Neural cell (in vitro differentiated cells): ENCODE data around the gene LRRC3. TPM values are rescaled to one million over a fixed set of nuclear protein-coding genes. Genes with fewer than 3 reads are reported as not detected.

Experiments used
- H2AFZ ChIP-seq: fragments of 200-600, 300-800 bp; sonication (generic), shearing (Covaris generic); 2 replicates; pipeline ENCODE4 v1.6.0; 2014; ENCODE audit warnings: low read depth, mild to moderate bottlenecking, antibody characterized with exemption, low read length, moderate library complexity
- H3F3A ChIP-seq: fragments of 200-600 bp; shearing (Covaris generic); 2 replicates; pipeline ENCODE4 v1.6.1; 2016; ENCODE audit warnings: mild to moderate bottlenecking, moderate library complexity, mixed read lengths, antibody characterized with exemption, low read length; ENCODE audit not compliant: insufficient read depth, poor library complexity, severe bottlenecking
- H3K27ac ChIP-seq: fragments of 200-600, 300-800 bp; sonication (generic), shearing (Covaris generic); 2 replicates; pipeline ENCODE4 v1.5.1; 2014; ENCODE audit warnings: mild to moderate bottlenecking, low read length, moderate library complexity
- H3K27me3 ChIP-seq: fragments of 300-800, 200-600 bp; sonication (generic), shearing (Covaris generic); 2 replicates; pipeline ENCODE4 v1.6.0; 2014; ENCODE audit warnings: mild to moderate bottlenecking, low read depth, low read length, moderate library complexity; ENCODE audit not compliant: insufficient read depth
- H3K36me3 ChIP-seq: fragments of 300-800, 200-600 bp; sonication (generic), shearing (Covaris generic); 2 replicates; pipeline ENCODE4 v1.5.1; 2014; ENCODE audit warnings: mild to moderate bottlenecking, antibody characterized with exemption, low read length, moderate library complexity; ENCODE audit not compliant: insufficient read depth
- H3K4me2 ChIP-seq: fragments of 300-800, 200-600 bp; sonication (generic), shearing (Covaris generic); 2 replicates; pipeline ENCODE4 v1.6.0; 2014; ENCODE audit warnings: mild to moderate bottlenecking, low read length
- H3K4me3 ChIP-seq: fragments of 300-800, 200-600 bp; sonication (generic), shearing (Covaris generic); 2 replicates; pipeline ENCODE4 v1.5.1; 2014; ENCODE audit warnings: mild to moderate bottlenecking, low read length, moderate library complexity
- H3K79me2 ChIP-seq: fragments of 200-600 bp; shearing (Covaris generic); replicated peaks from 2 replicates; pipeline ENCODE4 v1.6.0; 2014; ENCODE audit warnings: mild to moderate bottlenecking, low read length, moderate library complexity; ENCODE audit not compliant: insufficient read depth
- H3K9ac ChIP-seq: fragments of 300-800, 200-600 bp; sonication (generic), shearing (Covaris generic); 2 replicates; pipeline ENCODE4 v1.6.1; 2016; ENCODE audit warnings: mild to moderate bottlenecking, low read length, mixed read lengths
- H3K9me2 ChIP-seq: fragments of 200-600 bp; shearing (Covaris generic); 2 replicates; pipeline ENCODE4 v1.6.1; 2016; ENCODE audit warnings: mild to moderate bottlenecking, low read length, mixed read lengths; ENCODE audit not compliant: insufficient read depth
- H3K9me3 ChIP-seq: fragments of 200-600, 300-800 bp; sonication (generic), shearing (Covaris generic); 2 replicates; pipeline ENCODE4 v1.6.1; 2016; ENCODE audit warnings: mild to moderate bottlenecking, mixed run types, low read length, moderate library complexity, mixed read lengths
- H4K20me1 ChIP-seq: fragments of 200-600 bp; shearing (Covaris generic); 2 replicates; pipeline ENCODE4 v1.6.1; 2016; ENCODE audit warnings: mild to moderate bottlenecking, mixed run types; ENCODE audit not compliant: insufficient read depth
- CTCF ChIP-seq: fragments of 450-650 bp; IDR thresholded peaks from 2 replicates; pipeline ENCODE4 v1.5.1; 2014; ENCODE audit warnings: antibody characterized with exemption, mild to moderate bottlenecking, moderate library complexity; ENCODE audit not compliant: poor library complexity, severe bottlenecking
- EP300 ChIP-seq: fragments of 450-650 bp; conservative IDR thresholded peaks from 2 replicates; pipeline ENCODE4 v1.6.1; 2014; ENCODE audit warnings: antibody characterized with exemption, mild to moderate bottlenecking, moderate library complexity; ENCODE audit not compliant: poor library complexity, severe bottlenecking
- EZH2 ChIP-seq: fragments of 200-600, 300-800 bp; shearing (Covaris generic), sonication (generic); IDR thresholded peaks from 2 replicates; pipeline ENCODE4 v1.6.1; 2014; ENCODE audit warnings: antibody characterized with exemption, low read length, borderline replicate concordance, mild to moderate bottlenecking; ENCODE audit not compliant: insufficient read depth, poor library complexity, severe bottlenecking
- MXI1 ChIP-seq: fragments of 450-650 bp; conservative IDR thresholded peaks from 2 replicates; pipeline ENCODE4 v1.6.1; 2014; ENCODE audit warnings: antibody characterized with exemption, mild to moderate bottlenecking; ENCODE audit not compliant: poor library complexity, severe bottlenecking
- POLR2AphosphoS5 ChIP-seq: IDR thresholded peaks from 2 replicates; pipeline ENCODE4 v1.6.1; 2012
- RAD21 ChIP-seq: fragments of 450-650 bp; conservative IDR thresholded peaks from 2 replicates; pipeline ENCODE4 v1.6.1; 2014; ENCODE audit warnings: antibody characterized with exemption, mild to moderate bottlenecking, moderate library complexity
- REST ChIP-seq: IDR thresholded peaks from 2 replicates; pipeline ENCODE4 v1.6.1; 2012; ENCODE audit warnings: borderline replicate concordance
- SMC3 ChIP-seq: fragments of 450-650 bp; conservative IDR thresholded peaks from 2 replicates; pipeline ENCODE4 v1.6.1; 2014; ENCODE audit warnings: antibody characterized with exemption, mild to moderate bottlenecking, moderate library complexity; ENCODE audit not compliant: poor library complexity
- TAF1 ChIP-seq: IDR thresholded peaks from 2 replicates; pipeline ENCODE4 v1.6.1; 2012; ENCODE audit warnings: low read depth
- polyA plus RNA-seq: library from polyadenylated mRNA; depleted of rRNA; stranded (reverse); fragments of >200 nt; gene quantifications from 2 replicates; pipeline ENCODE4 v1.2.3, GENCODE V29; 2014

LRRC3 gene
- polyA plus RNA-seq, 1 donor from 2014 or later, result 3.8 TPM

GRCh38 chr21:44433791-44434567 lies 21.3 kb upstream of the LRRC3 start:
- Histone ChIP-seq H2AFZ (no peak overlapping the region), H3K4me2 (no peak overlapping the region), H3K9me3 (no peaks in the 10 kb centered on the region), H3K36me3 (no peaks in the 10 kb centered on the region), H3K27me3 (no peaks in the 10 kb centered on the region), H3K4me3 (no peak overlapping the region), H3K9ac (no peak overlapping the region), H3K9me2 (no peaks in the 10 kb centered on the region), H4K20me1 (no peaks in the 10 kb centered on the region), H3K79me2 (no peaks in the 10 kb centered on the region), H3K27ac (no peak overlapping the region), H3F3A (no peaks in the 10 kb centered on the region)
- TF ChIP-seq SMC3, result no peak

- no peak overlapping the region for H2AFZ ChIP-seq
- H4K20me1 ChIP-seq, result no peaks in the 10 kb centered on the region
- no peak overlapping the region for H3K4me3 ChIP-seq
- H3K9me3 ChIP-seq, result no peaks in the 10 kb centered on the region
- H3K9ac ChIP-seq, result no peak overlapping the region
- H3K9me2 ChIP-seq, result no peaks in the 10 kb centered on the region
- no peaks in the 10 kb centered on the region for H3K27me3 ChIP-seq
- no peak overlapping the region for H3K27ac ChIP-seq
- no peak overlapping the region for H3K4me2 ChIP-seq
- H3K36me3 ChIP-seq, result no peaks in the 10 kb centered on the region
- no peaks in the 10 kb centered on the region for H3F3A ChIP-seq
- TF ChIP-seq REST, result no peak
- no peak for TF ChIP-seq EP300
- TF ChIP-seq TAF1, result no peak
- TF ChIP-seq CTCF, result no peak
- TF ChIP-seq RAD21, result no peak
- no peak for TF ChIP-seq EZH2
- TF ChIP-seq SMC3, result no peak
- H3K79me2 ChIP-seq, result no peaks in the 10 kb centered on the region
These were observed 20.8 kb upstream of the LRRC3 start for GRCh38 chr21:44434568-44434925.

GRCh38 chr21:44434936-44435635 lies 20.2 kb upstream of the LRRC3 start:
- H3F3A ChIP-seq, result no peaks in the 10 kb centered on the region
- H3K9me3 ChIP-seq, result no peaks in the 10 kb centered on the region
- H3K27ac ChIP-seq, result no peak overlapping the region
- H3K9me2 ChIP-seq, result no peaks in the 10 kb centered on the region
- H2AFZ ChIP-seq, result no peak overlapping the region
- TF ChIP-seq EZH2, result no peak
- TF ChIP-seq POLR2AphosphoS5, result no peak
- TF ChIP-seq EP300, result no peak
- no peak for TF ChIP-seq TAF1
- TF ChIP-seq SMC3, result no peak
- TF ChIP-seq MXI1, result no peak
- TF ChIP-seq CTCF, result no peak
- TF ChIP-seq RAD21, result no peak
- TF ChIP-seq REST, result no peak
- no peaks in the 10 kb centered on the region for H3K79me2 ChIP-seq
- no peak overlapping the region for H3K9ac ChIP-seq
- H4K20me1 ChIP-seq, result no peaks in the 10 kb centered on the region
- no peaks in the 10 kb centered on the region for H3K27me3 ChIP-seq
- no peaks in the 10 kb centered on the region for H3K36me3 ChIP-seq
- H3K4me3 ChIP-seq, result no peak overlapping the region
- no peak overlapping the region for H3K4me2 ChIP-seq
